Liver (tissue), 9 donors: ENCODE data around the gene TAC3. TPM values are rescaled to one million over a fixed set of nuclear protein-coding genes. Genes with fewer than 3 reads are reported as not detected.
A peak's percentile ranks its signal among the peaks of the same experiment; 100 is the strongest.
"Not testable (repeated sequence)": the region's sequence is repeated elsewhere in the genome, so short reads cannot be mapped to it uniquely, and the experiment has no call there.

Experiments
- DNase-seq: peaks from one replicate; pipeline ENCODE4 v3.0.0-alpha.2; 2017; ENCODE audit warnings: low spot score
- H3K27ac ChIP-seq, 2 donors: one replicate each; pipeline ENCODE4 v1.7.0; 2013; ENCODE audit warnings: inconsistent platforms in 2 of 2, low read length in 2 of 2, control low read depth in 1 of 2, low read depth in 1 of 2, mild to moderate bottlenecking in 1 of 2
- H3K27me3 ChIP-seq, 4 donors: one replicate each; pipeline versions ENCODE4 v1.6.1 to v1.7.0; 2013; ENCODE audit warnings: low read length in 3 of 4, inconsistent platforms in 1 of 4, mild to moderate bottlenecking in 1 of 4, moderate library complexity in 1 of 4; ENCODE audit not compliant: control insufficient read depth in 4 of 4, insufficient read depth in 4 of 4
- H3K36me3 ChIP-seq, 4 donors: one replicate each; pipeline versions ENCODE4 v1.6.1 to v1.7.0; 2013; ENCODE audit warnings: low read length in 3 of 4, mild to moderate bottlenecking in 3 of 4, low read depth in 1 of 4, moderate library complexity in 1 of 4; ENCODE audit not compliant: control insufficient read depth in 4 of 4, insufficient read depth in 3 of 4
- H3K4me1 ChIP-seq, 4 donors: one replicate each; pipeline versions ENCODE4 v1.6.1 to v1.7.0; 2013; ENCODE audit warnings: low read length in 3 of 4, mild to moderate bottlenecking in 3 of 4, moderate library complexity in 1 of 4; ENCODE audit not compliant: control insufficient read depth in 4 of 4, insufficient read depth in 4 of 4
- H3K4me3 ChIP-seq, 3 donors: one replicate each; pipeline versions ENCODE4 v1.6.1 to v1.7.0; 2013; ENCODE audit warnings: low read length in 3 of 3, control low read depth in 1 of 3, low read depth in 1 of 3, mild to moderate bottlenecking in 1 of 3
- H3K9ac ChIP-seq, 2 donors: one replicate each; pipeline ENCODE4 v1.7.0; 2013; ENCODE audit warnings: low read length in 2 of 2, mild to moderate bottlenecking in 2 of 2, moderate library complexity in 2 of 2, control low read depth in 1 of 2, low read depth in 1 of 2
- H3K9me3 ChIP-seq, 4 donors: one replicate each; pipeline versions ENCODE4 v1.6.1 to v1.7.0; 2013; ENCODE audit warnings: low read length in 3 of 4; ENCODE audit not compliant: control insufficient read depth in 4 of 4
- CTCF ChIP-seq: fragments of 150-350 bp; IDR thresholded peaks from 2 replicates; pipeline ENCODE4 v1.5.1; 2017; ENCODE audit warnings: improper control_type of control experiment, low read depth, low read length; ENCODE audit not compliant: missing input control
- EGR1 ChIP-seq, 2 donors: IDR thresholded peaks; 2 replicates each; pipeline ENCODE4 v1.6.1; 2016 to 2018; ENCODE audit warnings: antibody characterized with exemption in 2 of 2, low read depth in 2 of 2
- FOXA2 ChIP-seq: IDR thresholded peaks from 2 replicates; pipeline ENCODE4 v1.6.1; 2016; ENCODE audit warnings: antibody characterized with exemption
- GABPA ChIP-seq, 2 donors: IDR thresholded peaks in 1 of 2; conservative IDR thresholded peaks in 1 of 2; 2 replicates each; pipeline ENCODE4 v1.6.1; 2016; ENCODE audit warnings: antibody characterized with exemption in 2 of 2, mild to moderate bottlenecking in 1 of 2, moderate library complexity in 1 of 2
- HNF4A ChIP-seq, 2 donors: conservative IDR thresholded peaks; 2 replicates each; pipeline ENCODE4 v1.6.1; 2016; ENCODE audit warnings: antibody characterized with exemption in 2 of 2, mild to moderate bottlenecking in 2 of 2
- HNF4G ChIP-seq: IDR thresholded peaks from 2 replicates; pipeline ENCODE4 v1.6.1; 2016; ENCODE audit warnings: antibody characterized with exemption
- JUND ChIP-seq, 2 donors: IDR thresholded peaks; 2 replicates each; pipeline ENCODE4 v1.6.1; 2016; ENCODE audit warnings: antibody characterized with exemption in 2 of 2
- MAX ChIP-seq: IDR thresholded peaks from 2 replicates; pipeline ENCODE4 v1.6.1; 2016; ENCODE audit warnings: antibody characterized with exemption
- NR2F2 ChIP-seq: IDR thresholded peaks from 2 replicates; pipeline ENCODE4 v1.6.1; 2016; ENCODE audit warnings: antibody characterized with exemption
- RAD21 ChIP-seq, 2 donors: IDR thresholded peaks; 2 replicates each; pipeline ENCODE4 v1.6.1; 2016; ENCODE audit warnings: antibody characterized with exemption in 2 of 2, mild to moderate bottlenecking in 2 of 2
- RXRA ChIP-seq, 2 donors: IDR thresholded peaks; 2 replicates each; pipeline ENCODE4 v1.6.1; 2017 to 2018; ENCODE audit warnings: antibody characterized with exemption in 2 of 2, mild to moderate bottlenecking in 1 of 2
- SP1 ChIP-seq: IDR thresholded peaks from 2 replicates; pipeline ENCODE4 v1.6.1; 2018; ENCODE audit warnings: antibody characterized with exemption, mild to moderate bottlenecking
- TAF1 ChIP-seq: conservative IDR thresholded peaks from 2 replicates; pipeline ENCODE4 v1.6.1; 2016; ENCODE audit warnings: antibody characterized with exemption, mild to moderate bottlenecking
- YY1 ChIP-seq: IDR thresholded peaks from 2 replicates; pipeline ENCODE4 v1.6.1; 2016; ENCODE audit warnings: antibody characterized with exemption, mild to moderate bottlenecking
- ZBTB33 ChIP-seq: IDR thresholded peaks from 2 replicates; pipeline ENCODE4 v1.6.1; 2016; ENCODE audit warnings: antibody characterized with exemption
- WGBS: extraction: QIAGEN DNeasy Blood & Tissue Kit; methylation state at CpG from one replicate; pipeline ENCODE4 v1.1.7; 2013; 5-methylcytosine and 5-hydroxymethylcytosine counted together
- polyA plus RNA-seq, 2 donors: library from polyadenylated mRNA; stranded (reverse) in 1 of 2; unstranded in 1 of 2; fragments of 200-250 nt in 1 of 2; fragments of >200 nt in 1 of 2; fragmentation: Nextera tagmentation in 1 of 2; extraction: Ambion mirVana in 1 of 2; gene quantifications; one replicate each; pipeline versions ENCODE4 v1.2.1 to v1.2.3, GENCODE V29; 2013 to 2015
- total RNA-seq, 2 donors: library from RNA; depleted of rRNA; stranded (reverse); fragments of >200 nt; gene quantifications; one replicate each; pipeline ENCODE4 v1.2.3, GENCODE V29; 2014
- TF ChIP-seq, protein P1 (sequence below): IDR thresholded peaks from 2 replicates; pipeline ENCODE4 v1.6.1; 2016; ENCODE audit warnings: antibody characterized with exemption, mild to moderate bottlenecking
- donor health status: healthy.
- donor health status: healthy.
- donor health status: healthy.
- donor health status: healthy.
- donor health status: healthy.

TAC3 gene
- total and polyA plus RNA-seq, 4 donors = not detected

DNA sequence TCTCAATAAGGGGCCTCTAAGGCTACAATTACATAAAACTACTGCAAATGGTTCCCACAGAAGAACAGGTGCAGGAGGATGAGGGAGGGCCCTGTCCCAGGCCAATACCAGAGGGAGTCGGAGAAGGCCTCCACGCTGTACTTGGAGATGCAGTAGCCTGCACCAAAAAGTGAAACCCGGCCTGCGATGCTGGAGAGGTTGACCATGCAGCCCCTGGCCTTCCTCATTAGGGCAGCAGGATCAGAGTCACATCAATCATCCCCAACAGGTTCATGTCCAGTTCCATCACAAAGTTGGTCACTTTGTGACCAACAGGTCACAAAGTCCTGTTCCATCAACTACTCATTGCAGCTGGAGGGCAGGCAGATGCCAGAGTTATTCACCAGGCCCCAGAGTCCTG lies 32.9 kb downstream of the TAC3 start:
- TF ChIP-seq, protein P1, sequence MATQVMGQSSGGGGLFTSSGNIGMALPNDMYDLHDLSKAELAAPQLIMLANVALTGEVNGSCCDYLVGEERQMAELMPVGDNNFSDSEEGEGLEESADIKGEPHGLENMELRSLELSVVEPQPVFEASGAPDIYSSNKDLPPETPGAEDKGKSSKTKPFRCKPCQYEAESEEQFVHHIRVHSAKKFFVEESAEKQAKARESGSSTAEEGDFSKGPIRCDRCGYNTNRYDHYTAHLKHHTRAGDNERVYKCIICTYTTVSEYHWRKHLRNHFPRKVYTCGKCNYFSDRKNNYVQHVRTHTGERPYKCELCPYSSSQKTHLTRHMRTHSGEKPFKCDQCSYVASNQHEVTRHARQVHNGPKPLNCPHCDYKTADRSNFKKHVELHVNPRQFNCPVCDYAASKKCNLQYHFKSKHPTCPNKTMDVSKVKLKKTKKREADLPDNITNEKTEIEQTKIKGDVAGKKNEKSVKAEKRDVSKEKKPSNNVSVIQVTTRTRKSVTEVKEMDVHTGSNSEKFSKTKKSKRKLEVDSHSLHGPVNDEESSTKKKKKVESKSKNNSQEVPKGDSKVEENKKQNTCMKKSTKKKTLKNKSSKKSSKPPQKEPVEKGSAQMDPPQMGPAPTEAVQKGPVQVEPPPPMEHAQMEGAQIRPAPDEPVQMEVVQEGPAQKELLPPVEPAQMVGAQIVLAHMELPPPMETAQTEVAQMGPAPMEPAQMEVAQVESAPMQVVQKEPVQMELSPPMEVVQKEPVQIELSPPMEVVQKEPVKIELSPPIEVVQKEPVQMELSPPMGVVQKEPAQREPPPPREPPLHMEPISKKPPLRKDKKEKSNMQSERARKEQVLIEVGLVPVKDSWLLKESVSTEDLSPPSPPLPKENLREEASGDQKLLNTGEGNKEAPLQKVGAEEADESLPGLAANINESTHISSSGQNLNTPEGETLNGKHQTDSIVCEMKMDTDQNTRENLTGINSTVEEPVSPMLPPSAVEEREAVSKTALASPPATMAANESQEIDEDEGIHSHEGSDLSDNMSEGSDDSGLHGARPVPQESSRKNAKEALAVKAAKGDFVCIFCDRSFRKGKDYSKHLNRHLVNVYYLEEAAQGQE = no peak
- no peak for TF ChIP-seq TAF1
- no peak for TF ChIP-seq SP1
- no peak for TF ChIP-seq NR2F2
- no peak for TF ChIP-seq MAX
- no peak for TF ChIP-seq RAD21 (IDR thresholded peaks at IDR 0.05)
- no peak for TF ChIP-seq JUND (IDR thresholded peaks at IDR 0.05)
- no peak for TF ChIP-seq ZBTB33
- TF ChIP-seq HNF4A (conservative IDR thresholded peaks at IDR 0.05) = no peak
- TF ChIP-seq HNF4G = no peak
- TF ChIP-seq YY1 = no peak
- no peak for TF ChIP-seq EGR1 (IDR thresholded peaks at IDR 0.05; ENCODE audit: low read depth in 2 of 2)
- Histone ChIP-seq H3K27me3 (no peaks in the 10 kb centered on the region), H3K4me1 (peaks cover 4 to 27% (median 15%) of the 10 kb centered on the region in 4 donors), H3K4me3 (no peak overlapping the region), H3K27ac (no peak overlapping the region), H3K36me3 (no peaks in the 10 kb centered on the region), H3K9ac (no peak overlapping the region), H3K9me3 (no peaks in the 10 kb centered on the region)
- DNase-seq = peak; percentile 16
- WGBS = 97% methylated on average over 4 of the region's 4 CpGs

GRCh38 chr12:56982578-56983236 lies 33.6 kb downstream of the TAC3 start:
- H3K27ac ChIP-seq, H3K9me3 ChIP-seq, H3K4me3 ChIP-seq, H3K36me3 ChIP-seq, H3K9ac ChIP-seq, H3K27me3 ChIP-seq: not testable (repeated sequence)
- peak; percentile 16 for DNase-seq
- WGBS = 90% methylated on average over 3 of the region's 3 CpGs
- peaks cover 4 to 26% (median 16%) of the 10 kb centered on the region in 4 donors for H3K4me1 ChIP-seq

- no peak overlapping the region for H3K4me3 ChIP-seq
- H3K4me1 ChIP-seq = peaks cover 2 to 15% (median 11%) of the 10 kb centered on the region in 4 donors
- H3K27ac ChIP-seq = no peak overlapping the region
- WGBS = 98% methylated on average over 4 of the region's 4 CpGs
- H3K27me3 ChIP-seq = no peaks in the 10 kb centered on the region
- no peaks in the 10 kb centered on the region for H3K36me3 ChIP-seq
- DNase-seq = peak; percentile 19
- no peaks in the 10 kb centered on the region for H3K9me3 ChIP-seq
- no peak overlapping the region for H3K9ac ChIP-seq
- TF ChIP-seq RXRA (IDR thresholded peaks at IDR 0.05) = no peak
- TF ChIP-seq ZBTB33 = no peak
- TF ChIP-seq EGR1 (IDR thresholded peaks at IDR 0.05; ENCODE audit: low read depth in 2 of 2) = no peak
- no peak for TF ChIP-seq JUND (IDR thresholded peaks at IDR 0.05)
- no peak for TF ChIP-seq GABPA (IDR thresholded peaks at IDR 0.05 in 1 of 2, conservative IDR thresholded peaks at IDR 0.05 in 1 of 2)
- no peak for TF ChIP-seq HNF4A (conservative IDR thresholded peaks at IDR 0.05)
- no peak for TF ChIP-seq FOXA2
- TF ChIP-seq CTCF = no peak
- TF ChIP-seq NR2F2 = no peak
- TF ChIP-seq TAF1 = no peak
Measured at GRCh38 chr12:56980941-56981530, 35.3 kb downstream of the TAC3 start.
